GM19328 (cell line): ENCODE data around the gene KIF2B.
"Not testable (repeated sequence)": the region's sequence is repeated elsewhere in the genome, so short reads cannot be mapped to it uniquely, and the experiment has no call there.

Source experiments
- ATAC-seq: cut with Tn5 transposase; IDR thresholded peaks from one replicate; pipeline ENCODE4 v1.9.1; 2021; ENCODE audit warnings: mild to moderate bottlenecking, moderate library complexity; ENCODE audit not compliant: unreplicated experiment

The KIF2B gene, protein sequence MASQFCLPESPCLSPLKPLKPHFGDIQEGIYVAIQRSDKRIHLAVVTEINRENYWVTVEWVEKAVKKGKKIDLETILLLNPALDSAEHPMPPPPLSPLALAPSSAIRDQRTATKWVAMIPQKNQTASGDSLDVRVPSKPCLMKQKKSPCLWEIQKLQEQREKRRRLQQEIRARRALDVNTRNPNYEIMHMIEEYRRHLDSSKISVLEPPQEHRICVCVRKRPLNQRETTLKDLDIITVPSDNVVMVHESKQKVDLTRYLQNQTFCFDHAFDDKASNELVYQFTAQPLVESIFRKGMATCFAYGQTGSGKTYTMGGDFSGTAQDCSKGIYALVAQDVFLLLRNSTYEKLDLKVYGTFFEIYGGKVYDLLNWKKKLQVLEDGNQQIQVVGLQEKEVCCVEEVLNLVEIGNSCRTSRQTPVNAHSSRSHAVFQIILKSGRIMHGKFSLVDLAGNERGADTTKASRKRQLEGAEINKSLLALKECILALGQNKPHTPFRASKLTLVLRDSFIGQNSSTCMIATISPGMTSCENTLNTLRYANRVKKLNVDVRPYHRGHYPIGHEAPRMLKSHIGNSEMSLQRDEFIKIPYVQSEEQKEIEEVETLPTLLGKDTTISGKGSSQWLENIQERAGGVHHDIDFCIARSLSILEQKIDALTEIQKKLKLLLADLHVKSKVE

GRCh38 chr17:53822764-53823163 is at the start of gene KIF2B:
KIF2B (plus strand) TSS chr17:53822927; CDS start chr17:53823034, 107 bp downstream.
- no peak for ATAC-seq

DNA sequence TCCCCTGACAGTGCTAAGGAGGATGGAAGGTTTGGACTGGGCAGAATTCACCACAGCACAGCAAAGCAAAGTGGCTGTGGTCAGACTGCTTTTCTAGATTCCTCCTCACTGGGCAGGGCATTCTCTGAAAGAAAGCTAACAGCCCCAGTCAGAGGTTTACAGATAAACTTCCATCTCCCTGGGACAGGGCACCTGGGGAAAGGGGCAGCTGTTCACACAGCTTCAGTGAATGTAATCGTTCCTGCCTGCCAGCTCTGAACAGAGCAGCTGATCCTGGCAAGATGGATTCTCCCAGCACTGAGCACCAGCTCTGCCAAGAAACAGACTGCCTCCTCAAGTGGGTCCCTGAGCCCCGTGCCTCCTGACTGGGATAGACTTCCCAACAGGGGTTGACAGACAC is 42.4 kb upstream of the KIF2B start:
- ATAC-seq, result no peak

GRCh38 chr17:53791551-53791950 is 31.2 kb upstream of the KIF2B start:
- ATAC-seq, result no peak

DNA sequence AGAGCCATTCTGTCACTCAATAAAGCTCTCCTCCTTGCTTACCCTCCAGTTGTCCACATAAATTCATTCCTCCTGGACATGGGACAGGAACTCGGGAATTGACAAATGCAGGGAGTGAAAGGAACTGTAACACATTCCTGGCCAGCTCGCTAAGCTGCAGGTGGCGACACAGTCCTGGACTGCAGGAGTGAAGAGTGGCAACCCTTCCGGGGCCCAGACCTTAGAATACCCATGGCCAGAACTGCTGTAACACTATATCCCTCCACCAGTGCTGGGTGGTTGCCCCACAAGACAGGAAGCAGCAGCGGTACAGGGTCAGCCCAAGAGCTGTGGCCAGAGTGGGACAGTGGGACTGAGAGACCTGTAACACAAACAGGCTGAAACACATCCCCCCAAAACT is 30.3 kb upstream of the KIF2B start:
- ATAC-seq, result no peak

GRCh38 chr17:53792997-53793396 is 29.7 kb upstream of the KIF2B start:
- no peak for ATAC-seq

DNA sequence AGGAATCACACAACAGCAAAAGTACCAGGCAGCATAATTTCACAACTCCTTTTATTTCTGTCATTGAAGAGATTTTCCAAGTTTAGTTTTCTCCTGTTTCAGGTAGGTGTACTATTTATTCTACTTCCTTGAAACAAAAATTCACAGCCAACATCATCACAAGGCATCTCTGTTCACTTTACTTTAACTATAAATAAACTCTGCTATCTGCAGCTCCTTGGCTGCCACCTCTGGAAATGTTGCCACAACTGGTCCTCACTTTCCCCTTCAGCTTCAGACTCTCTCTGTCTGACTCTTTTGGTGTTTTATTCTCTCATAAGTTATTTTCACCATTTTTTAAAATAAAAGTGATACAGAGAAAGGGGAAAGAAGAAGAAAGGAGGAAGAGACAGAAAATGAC is 27.9 kb upstream of the KIF2B start:
- no peak for ATAC-seq

GRCh38 chr17:53796642-53797041 is 26.1 kb upstream of the KIF2B start:
- ATAC-seq, result no peak

DNA sequence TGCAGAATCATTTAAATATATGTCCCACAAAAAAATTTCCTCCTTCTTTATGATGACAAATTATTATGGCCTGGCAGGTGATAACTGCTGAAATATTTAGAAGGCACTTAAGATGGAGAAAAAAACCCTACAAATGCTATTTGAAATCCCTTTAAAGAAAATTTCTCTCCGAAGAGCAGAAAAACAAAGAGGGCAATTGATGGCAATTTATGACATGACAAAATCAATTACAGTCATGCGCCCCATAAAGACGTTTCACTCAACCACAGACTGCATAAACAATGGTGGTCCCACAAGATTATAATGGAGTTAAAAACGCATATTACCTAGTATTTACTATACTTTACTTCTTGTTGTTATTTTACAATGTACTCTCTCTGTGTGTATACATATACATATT is 25.2 kb upstream of the KIF2B start:
- ATAC-seq, result no peak

DNA sequence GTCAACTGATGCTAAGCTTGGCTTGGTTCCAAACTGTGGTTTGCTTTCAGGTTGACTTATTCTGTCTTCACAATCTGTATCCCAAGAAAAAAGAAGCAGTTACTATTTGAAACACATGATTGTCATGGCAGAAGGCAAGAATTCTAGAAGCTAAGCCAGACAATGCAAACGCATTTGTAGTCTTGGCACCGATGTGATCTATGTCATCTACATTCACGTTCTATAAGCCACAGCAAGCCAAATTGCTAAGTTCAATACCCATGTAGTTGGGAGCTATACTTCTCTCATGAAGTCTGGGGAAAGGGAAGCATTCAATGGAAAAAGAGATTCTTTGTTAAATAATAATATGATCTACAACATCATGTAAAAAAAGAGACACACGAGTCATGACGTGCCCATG is 18.3 kb upstream of the KIF2B start:
- ATAC-seq, result no peak

DNA sequence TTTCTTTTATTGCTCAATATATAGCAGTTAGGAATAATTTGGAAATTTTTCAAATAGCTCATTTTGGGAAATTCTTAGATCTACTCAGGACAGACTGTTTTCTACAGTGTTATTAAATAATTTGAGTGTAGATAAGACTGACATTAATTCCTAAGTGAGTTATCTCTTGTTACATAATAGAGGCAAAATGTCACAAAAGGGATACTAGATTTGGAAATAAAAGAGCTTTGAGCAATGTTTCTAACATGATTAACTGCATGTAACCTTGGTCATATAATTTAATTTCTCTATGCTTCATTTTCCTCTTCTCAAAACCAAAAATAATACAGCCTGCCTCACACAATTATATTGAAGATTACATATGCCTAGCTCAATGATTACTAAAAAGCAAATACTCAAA is 16.3 kb upstream of the KIF2B start:
- no peak for ATAC-seq

DNA sequence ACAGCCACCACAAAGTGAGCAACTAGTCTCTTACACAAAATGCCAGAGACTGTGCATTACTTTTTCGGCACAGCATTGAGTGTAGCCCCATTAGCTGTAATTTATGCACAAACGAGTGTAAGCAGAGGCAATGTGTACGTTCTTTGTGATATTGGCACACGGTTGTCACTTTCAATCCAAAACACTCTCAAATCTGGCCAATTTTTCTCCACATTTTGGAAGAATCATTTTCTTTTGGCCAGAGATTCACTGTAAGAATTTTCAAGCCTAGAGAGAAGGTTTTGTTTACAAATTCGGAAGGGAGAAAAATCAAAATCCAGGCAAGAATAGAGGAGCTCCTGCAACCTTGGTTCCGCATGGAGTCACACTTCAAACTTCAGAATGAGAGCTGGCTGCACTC is 15.4 kb upstream of the KIF2B start:
- ATAC-seq, result no peak

- no peak for ATAC-seq
These were observed 4.5 kb upstream of the KIF2B start for GRCh38 chr17:53818271-53818670.

DNA sequence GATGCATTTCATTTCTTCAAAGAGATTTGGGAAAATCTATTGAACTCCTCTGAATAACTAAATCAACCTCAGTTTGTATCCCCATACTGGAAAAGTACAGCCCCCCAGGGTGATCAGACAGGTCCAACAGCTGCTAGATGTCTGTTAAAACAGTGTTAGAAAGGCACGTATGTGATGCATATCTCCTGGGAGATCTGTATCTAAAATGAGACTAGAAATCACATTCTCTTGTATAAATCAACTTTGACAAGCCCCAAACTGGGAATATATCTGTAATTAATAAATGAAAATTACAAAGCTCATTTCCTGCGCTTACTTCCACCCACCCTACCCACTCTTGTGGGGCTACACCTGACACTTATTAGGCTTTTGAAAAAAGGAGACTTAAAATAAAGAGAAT is 3.8 kb upstream of the KIF2B start:
- ATAC-seq, result no peak

DNA sequence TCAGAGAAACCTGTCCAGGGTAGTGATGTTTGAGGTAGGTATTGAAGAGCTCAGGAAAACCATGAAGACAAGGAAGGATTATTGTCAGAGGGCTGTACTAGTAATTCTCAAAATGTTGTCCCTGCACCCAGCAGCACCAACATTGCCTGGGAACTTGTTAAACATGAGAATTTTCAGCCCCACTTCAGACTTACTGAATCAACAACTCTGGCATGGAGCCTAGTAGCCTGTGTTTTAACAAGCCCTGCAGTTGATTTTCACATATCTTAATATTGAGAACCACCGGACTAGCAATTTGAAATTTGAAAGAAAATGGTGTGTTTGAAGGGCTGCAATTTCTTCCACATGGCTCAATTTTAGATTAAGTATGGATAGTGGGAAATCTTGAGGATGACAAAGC is 2.8 kb upstream of the KIF2B start:
- ATAC-seq, result no peak

DNA sequence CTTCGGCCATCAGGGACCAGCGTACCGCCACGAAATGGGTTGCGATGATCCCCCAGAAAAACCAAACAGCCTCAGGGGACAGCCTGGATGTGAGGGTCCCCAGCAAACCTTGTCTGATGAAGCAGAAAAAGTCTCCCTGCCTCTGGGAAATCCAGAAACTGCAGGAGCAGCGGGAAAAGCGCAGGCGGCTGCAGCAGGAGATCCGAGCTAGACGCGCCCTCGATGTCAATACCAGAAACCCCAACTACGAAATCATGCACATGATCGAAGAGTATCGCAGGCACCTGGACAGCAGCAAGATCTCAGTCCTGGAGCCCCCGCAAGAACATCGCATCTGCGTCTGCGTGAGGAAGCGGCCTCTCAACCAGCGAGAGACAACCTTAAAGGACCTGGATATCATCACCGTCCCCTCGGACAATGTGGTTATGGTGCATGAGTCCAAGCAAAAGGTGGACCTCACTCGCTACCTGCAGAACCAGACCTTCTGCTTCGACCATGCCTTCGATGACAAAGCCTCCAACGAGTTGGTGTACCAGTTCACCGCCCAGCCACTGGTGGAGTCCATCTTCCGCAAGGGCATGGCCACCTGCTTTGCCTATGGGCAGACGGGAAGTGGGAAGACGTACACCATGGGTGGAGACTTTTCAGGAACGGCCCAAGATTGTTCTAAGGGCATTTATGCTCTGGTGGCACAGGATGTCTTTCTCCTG is 769 bp downstream of the KIF2B start:
- no peak for ATAC-seq

DNA sequence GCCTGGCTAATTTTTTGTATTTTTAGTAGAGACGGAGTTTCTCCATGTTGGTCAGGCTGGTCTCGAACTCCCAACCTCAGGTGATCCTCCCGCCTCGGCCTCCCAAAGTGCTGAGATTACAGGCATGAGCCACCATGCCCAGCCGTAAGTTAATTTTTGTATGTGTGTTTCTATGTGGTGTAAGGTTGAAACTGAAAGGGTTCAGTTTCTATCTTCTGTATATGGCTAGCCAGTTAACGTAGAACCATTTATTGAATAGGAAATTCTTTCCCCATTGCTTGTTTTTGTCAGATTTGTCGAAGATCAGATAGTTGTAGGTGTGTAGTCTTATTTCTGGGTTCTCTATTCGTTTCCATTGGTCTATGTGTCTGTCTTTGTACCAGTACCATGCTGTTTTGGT is 12.0 kb downstream of the KIF2B start:
- ATAC-seq, result not testable (repeated sequence)

- no peak for ATAC-seq
These were observed 14.4 kb downstream of the KIF2B start for GRCh38 chr17:53837131-53837530.

GRCh38 chr17:53844491-53845107 is 21.9 kb downstream of the KIF2B start:
- no peak for ATAC-seq

GRCh38 chr17:53871128-53871527 is 48.4 kb downstream of the KIF2B start:
- not testable (repeated sequence) for ATAC-seq
